Mucosa of descending colon (tissue), 3 donors: ENCODE results near the gene NUP153. TPM values are rescaled to one million over a fixed set of nuclear protein-coding genes. Genes with fewer than 3 reads are reported as not detected.
A peak's percentile ranks its signal among the peaks of the same experiment; 100 is the strongest.

Source experiments
- ATAC-seq: fragments of 200-7000 bp; cut with Tn5 transposase; one replicate; pipeline ENCODE4 v1.9.1; 2020; ENCODE audit warnings: mild to moderate bottlenecking, moderate library complexity
- DNase-seq, 3 donors: peaks; one replicate each; pipeline ENCODE4 v3.0.0-alpha.2; 2020
- H3K36me3 ChIP-seq: fragments of 200-600 bp; one replicate; pipeline ENCODE4 v1.8.0; 2021; ENCODE audit warnings: low read depth, mild to moderate bottlenecking
- H3K4me1 ChIP-seq: fragments of 200-600 bp; one replicate; pipeline ENCODE4 v1.8.0; 2021; ENCODE audit warnings: low read depth, mild to moderate bottlenecking
- H3K4me3 ChIP-seq: fragments of 200-600 bp; one replicate; pipeline ENCODE4 v1.8.0; 2021; ENCODE audit warnings: mild to moderate bottlenecking
- H3K9me3 ChIP-seq: fragments of 200-600 bp; one replicate; pipeline ENCODE4 v1.8.0; 2021; ENCODE audit warnings: mild to moderate bottlenecking
- CTCF ChIP-seq: fragments of 200-600 bp; IDR thresholded peaks from one replicate; pipeline ENCODE4 v1.8.0; 2022; ENCODE audit warnings: antibody characterized with exemption, mild to moderate bottlenecking
- intact Hi-C, 2 donors: fragments of 100-400 bp; cut with DNase I in 1 of 2; cut with micrococcal nuclease in 1 of 2; formaldehyde crosslinking; loops; one replicate each; pipeline versions ENCODE4 v1.11.0 to v1.11.1; 2022; cut with DNase I, micrococcal nuclease
- total RNA-seq, 3 donors: library from RNA; stranded (reverse); fragmentation: NEBNext Ultra II Directional in 2 of 3; extraction: Animal tissue kit (Norgen Biotek cat#: 25700) in 2 of 3; gene quantifications; one replicate each; pipeline versions ENCODE4 v1.2.1 to v1.2.4, GENCODE V29; 2021 to 2023
- donor health status: DM: no; HTN: no; CAD: no; lungs with moderate emphysema.
- donor health status: DM: no; HTN: no; CAD: no.
- donor health status: DM: no; HTN: yes; CAD: no.

Gene NUP153
- total RNA-seq, 3 donors from 2014 or later, result 29.8 to 34.0 (median 33.3) TPM

GRCh38 chr6:17628873-17629272 lies 77.9 kb downstream of the NUP153 start:
- Histone ChIP-seq H3K9me3 (no peaks in the 10 kb centered on the region), H3K4me1 (peaks cover 7% of the 10 kb centered on the region), H3K4me3 (no peak overlapping the region), H3K36me3 (peaks cover 16% of the 10 kb centered on the region)
- TF ChIP-seq CTCF, result no peak
- no peak for DNase-seq
- no peak for ATAC-seq
- intact Hi-C loops, result no loop called here

DNA sequence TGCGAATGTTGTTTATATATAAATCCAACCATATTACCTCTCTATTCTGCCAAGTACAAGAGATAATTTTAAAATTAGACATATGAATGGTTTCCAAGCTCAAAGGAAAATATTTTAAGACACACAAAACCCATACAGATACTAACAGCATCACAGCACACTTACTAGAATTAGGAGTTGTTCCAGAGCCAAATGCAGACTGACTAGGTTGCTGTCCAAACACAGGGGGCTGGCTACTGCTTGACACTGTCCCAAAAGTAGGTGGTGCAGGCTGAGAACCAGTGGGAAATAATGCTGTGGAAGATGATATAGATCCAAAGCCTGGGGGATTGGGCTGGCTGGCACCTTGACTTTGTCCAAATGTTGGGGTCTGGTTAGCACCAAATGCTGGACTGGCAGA lies 82.3 kb downstream of the NUP153 start:
- intact Hi-C loops, result no loop called here
- no peak for ATAC-seq
- H3K9me3 ChIP-seq, result no peaks in the 10 kb centered on the region
- no peaks in the 10 kb centered on the region for H3K4me1 ChIP-seq
- peaks cover 19% of the 10 kb centered on the region for H3K36me3 ChIP-seq
- TF ChIP-seq CTCF, result no peak
- H3K4me3 ChIP-seq, result no peak overlapping the region
- no peak for DNase-seq

DNA sequence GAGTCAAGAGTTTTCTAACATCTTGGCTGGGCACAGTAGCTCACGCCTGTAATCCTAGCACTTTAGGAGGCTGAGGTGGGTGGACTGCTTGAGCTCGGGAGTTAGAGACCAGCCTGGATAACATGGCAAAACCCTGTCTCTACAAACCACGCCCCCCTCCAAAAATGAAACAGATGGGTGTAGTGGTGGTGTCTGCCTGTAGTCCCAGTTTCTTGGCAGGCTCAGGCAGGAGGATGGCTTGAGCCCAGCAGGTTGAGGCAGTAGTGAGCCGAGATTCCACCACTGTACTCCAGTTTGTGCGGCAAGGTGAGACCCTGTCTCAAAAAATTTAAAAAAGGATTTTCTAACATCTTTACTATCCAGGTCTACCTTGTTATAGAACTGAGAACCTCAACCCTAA lies 84.6 kb downstream of the NUP153 start:
- peaks cover 19% of the 10 kb centered on the region for H3K36me3 ChIP-seq
- no peak for TF ChIP-seq CTCF
- ATAC-seq (no peak), DNase-seq (no peak)
- intact Hi-C loops, result no loop called here
- no peaks in the 10 kb centered on the region for H3K9me3 ChIP-seq
- H3K4me1 ChIP-seq, result no peaks in the 10 kb centered on the region
- no peak overlapping the region for H3K4me3 ChIP-seq

- no peaks in the 10 kb centered on the region for H3K9me3 ChIP-seq
- no peak for TF ChIP-seq CTCF
- ATAC-seq (no peak), DNase-seq (no peak)
- intact Hi-C loops, result no loop called here
- H3K4me1 ChIP-seq, result no peaks in the 10 kb centered on the region
- no peak overlapping the region for H3K4me3 ChIP-seq
- peaks cover 19% of the 10 kb centered on the region for H3K36me3 ChIP-seq
Measured at GRCh38 chr6:17621003-17621402, 85.7 kb downstream of the NUP153 start.

GRCh38 chr6:17615794-17616193 lies 90.9 kb downstream of the NUP153 start:
- intact Hi-C loops, result no loop called here
- no peak overlapping the region for H3K4me3 ChIP-seq
- no peaks in the 10 kb centered on the region for H3K36me3 ChIP-seq

More at GRCh38 chr6:17615794-17616193, 90.9 kb downstream of the NUP153 start:
- peaks cover 13% of the 10 kb centered on the region for H3K4me1 ChIP-seq
- TF ChIP-seq CTCF, result no peak
- peak; percentile 71 for ATAC-seq
- H3K9me3 ChIP-seq, result no peaks in the 10 kb centered on the region
- DNase-seq, result no peak
